ENCODE data around the gene CREB3L4. TPM values are rescaled to one million over a fixed set of nuclear protein-coding genes. Genes with fewer than 3 reads are reported as not detected.

Gene CREB3L4, protein sequence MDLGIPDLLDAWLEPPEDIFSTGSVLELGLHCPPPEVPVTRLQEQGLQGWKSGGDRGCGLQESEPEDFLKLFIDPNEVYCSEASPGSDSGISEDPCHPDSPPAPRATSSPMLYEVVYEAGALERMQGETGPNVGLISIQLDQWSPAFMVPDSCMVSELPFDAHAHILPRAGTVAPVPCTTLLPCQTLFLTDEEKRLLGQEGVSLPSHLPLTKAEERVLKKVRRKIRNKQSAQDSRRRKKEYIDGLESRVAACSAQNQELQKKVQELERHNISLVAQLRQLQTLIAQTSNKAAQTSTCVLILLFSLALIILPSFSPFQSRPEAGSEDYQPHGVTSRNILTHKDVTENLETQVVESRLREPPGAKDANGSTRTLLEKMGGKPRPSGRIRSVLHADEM
- 10 to 100 TPM in 3 of 4 donors, 1 to 10 TPM in 1; 1.8 to 16.1 (median 13.0) TPM for total RNA-seq

DNA sequence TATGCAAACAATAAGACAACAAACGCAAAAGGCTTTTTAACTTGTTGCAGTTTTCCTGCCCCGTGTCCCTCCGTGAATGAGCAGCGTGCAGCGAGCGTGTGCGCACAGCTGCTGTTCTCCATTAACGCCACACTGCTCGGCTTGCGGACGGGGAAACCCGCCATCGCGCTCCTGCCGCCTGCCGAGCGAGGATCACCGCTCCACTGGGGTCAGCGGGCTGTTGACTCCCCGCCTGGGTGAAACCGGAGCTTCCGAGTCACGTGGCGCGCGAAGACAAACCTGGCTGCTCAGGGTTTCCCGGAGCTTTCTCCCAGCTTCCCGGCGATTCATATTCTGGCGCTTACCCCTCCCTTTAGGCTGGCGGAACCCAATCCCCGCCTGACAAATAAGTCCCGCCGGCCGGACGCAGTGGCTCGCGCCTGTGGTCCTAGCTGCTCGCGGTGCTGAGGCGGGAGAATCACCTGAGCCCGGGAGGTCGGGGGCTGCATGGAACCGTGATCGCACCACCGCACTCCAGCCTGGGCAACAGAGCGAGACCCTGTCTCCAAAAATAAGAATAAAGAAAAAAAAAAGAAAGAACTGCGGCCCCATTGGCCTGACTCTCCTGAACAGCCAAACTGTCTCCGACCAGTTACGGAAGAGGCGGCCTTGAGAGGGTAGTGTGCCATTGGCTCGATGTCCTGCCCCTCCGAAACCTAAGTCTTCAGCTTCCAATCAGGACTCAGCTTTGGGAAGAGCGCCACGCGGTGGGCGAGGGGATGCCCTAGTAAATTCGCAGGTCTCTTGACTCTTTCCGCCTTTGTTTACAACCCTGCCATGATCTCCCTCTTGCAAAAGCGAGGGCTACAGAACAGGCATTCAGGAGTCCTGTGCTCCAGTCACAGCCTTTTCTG is at the start of gene CREB3L4:
Gene CREB3L4, plus strand, starts transcription at position 796 of the 893 bp plus-strand sequence. CDS start 624 bp downstream, outside the sequence.
- peak; percentile 90 to 94 for DNase-seq
- intact Hi-C loops (cut with DNase I; ENCODE audit: low total_unique reads), result no loop called here
- peak within 1 kb of the TSS; percentile 55 to 74 for H3K4me3 ChIP-seq
- no peaks in the 10 kb centered on the region for H3K27me3 ChIP-seq
- peak within 1 kb of the TSS; percentile 89 to 91 for H3K27ac ChIP-seq
- no peaks in the 10 kb centered on the region for H3K36me3 ChIP-seq
- peaks cover 3 to 5% of the 10 kb centered on the region in 2 donors for H3K4me1 ChIP-seq
- no peaks in the 10 kb centered on the region for H3K9me3 ChIP-seq
- peak; percentile 83 to 84 for TF ChIP-seq POLR2A (IDR thresholded peaks at IDR 0.05)
- TF ChIP-seq, protein P1, sequence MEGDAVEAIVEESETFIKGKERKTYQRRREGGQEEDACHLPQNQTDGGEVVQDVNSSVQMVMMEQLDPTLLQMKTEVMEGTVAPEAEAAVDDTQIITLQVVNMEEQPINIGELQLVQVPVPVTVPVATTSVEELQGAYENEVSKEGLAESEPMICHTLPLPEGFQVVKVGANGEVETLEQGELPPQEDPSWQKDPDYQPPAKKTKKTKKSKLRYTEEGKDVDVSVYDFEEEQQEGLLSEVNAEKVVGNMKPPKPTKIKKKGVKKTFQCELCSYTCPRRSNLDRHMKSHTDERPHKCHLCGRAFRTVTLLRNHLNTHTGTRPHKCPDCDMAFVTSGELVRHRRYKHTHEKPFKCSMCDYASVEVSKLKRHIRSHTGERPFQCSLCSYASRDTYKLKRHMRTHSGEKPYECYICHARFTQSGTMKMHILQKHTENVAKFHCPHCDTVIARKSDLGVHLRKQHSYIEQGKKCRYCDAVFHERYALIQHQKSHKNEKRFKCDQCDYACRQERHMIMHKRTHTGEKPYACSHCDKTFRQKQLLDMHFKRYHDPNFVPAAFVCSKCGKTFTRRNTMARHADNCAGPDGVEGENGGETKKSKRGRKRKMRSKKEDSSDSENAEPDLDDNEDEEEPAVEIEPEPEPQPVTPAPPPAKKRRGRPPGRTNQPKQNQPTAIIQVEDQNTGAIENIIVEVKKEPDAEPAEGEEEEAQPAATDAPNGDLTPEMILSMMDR (IDR thresholded peaks at IDR 0.05), result peak in 3 of 4 experiments; percentile 38 to 42 (median 42)

DNA sequence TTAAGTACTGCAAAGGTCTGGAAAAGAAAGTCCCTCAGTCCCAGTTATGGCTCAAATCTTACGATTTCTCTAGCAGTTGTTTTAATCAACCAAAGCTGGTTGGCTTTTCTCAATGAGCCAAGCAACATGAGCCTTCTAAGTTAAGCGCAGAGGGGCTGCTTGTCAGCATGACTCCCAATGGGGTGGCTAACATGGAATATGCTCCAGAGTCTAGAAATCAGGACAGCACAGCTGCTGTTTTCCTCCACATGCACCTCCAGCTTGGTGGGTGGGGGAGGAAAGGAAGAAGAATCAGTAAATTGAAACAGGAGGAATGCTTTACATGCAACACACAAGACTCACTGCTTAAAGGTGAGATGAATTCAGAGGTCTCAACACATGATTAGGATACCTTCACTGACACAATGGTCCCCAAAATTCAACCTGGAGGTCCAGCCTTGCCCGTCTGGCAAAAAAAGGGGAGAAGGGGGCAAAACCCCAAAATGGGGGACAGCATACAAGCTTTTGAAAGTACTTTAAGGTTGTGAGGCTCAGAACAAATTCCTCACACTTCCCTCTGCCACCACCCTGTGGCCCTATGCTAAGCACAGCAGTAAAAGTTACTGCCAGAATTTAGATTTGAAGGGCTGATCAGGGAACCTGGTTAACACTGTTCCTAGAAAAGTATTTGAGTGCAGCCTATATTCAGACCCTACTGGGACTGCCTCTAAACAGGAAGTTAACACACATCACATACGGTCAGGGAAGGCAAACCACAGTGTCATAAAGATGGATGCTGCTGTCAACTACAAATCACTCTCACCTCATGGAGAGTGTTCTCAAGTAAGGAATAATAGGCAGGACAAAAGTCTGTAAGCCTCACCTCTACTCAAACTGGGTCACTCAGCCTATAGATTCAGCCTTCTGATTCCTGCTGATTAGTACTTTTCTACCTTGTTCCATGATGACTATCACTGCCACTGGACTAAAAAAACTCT is 47.5 kb upstream of the CREB3L4 start:
- H3K27me3 ChIP-seq, result no peaks in the 10 kb centered on the region
- H3K9me3 ChIP-seq, result no peaks in the 10 kb centered on the region
- DNase-seq, result no peak
- peaks cover 4 to 13% of the 10 kb centered on the region in 2 donors for H3K4me1 ChIP-seq
- H3K4me3 ChIP-seq, result no peak overlapping the region
- H3K27ac ChIP-seq, result peak overlapping the region in 1 of 2 donors; percentile 97
- intact Hi-C loops (cut with DNase I; ENCODE audit: low total_unique reads), result no loop called here
- TF ChIP-seq, protein P1 (IDR thresholded peaks at IDR 0.05), result no peak
- no peak for TF ChIP-seq POLR2A (IDR thresholded peaks at IDR 0.05)
- no peaks in the 10 kb centered on the region for H3K36me3 ChIP-seq

DNA sequence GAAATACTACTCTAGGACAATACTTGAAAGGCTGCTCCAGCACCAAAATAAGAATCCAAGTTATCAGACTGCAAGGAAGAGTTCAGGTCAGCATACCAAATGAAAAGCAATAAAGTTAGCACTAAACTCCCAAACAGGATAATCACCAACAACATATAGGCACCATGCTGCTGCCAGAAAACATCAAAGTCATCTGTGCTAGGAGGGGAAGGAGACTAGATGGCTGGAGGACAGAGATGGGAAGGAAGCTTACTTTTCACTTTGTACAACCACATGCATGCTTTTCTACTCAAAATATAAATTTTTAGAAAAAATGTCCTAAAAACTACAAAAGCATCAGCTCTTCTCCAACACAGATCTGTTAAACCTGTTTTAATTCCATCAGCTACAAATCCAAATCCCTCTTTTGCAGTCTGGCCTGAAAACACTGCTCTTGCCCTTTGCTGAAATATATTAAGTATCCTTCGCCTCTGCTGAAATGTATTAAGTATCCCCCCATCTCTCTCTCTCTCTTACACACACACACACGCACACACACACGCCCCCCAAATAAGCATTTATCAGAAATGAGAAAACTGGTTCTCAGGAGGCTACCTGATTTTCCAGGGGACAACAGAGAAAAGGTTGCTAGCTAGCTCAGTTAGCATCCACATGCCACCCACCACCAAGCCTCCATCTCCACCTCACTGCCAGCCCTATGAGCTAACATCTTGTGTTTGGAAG is 46.5 kb upstream of the CREB3L4 start:
- Histone ChIP-seq H3K36me3 (no peaks in the 10 kb centered on the region), H3K4me1 (peaks cover 4 to 13% of the 10 kb centered on the region in 2 donors), H3K4me3 (peak overlapping the region; percentile 67 to 95), H3K9me3 (no peaks in the 10 kb centered on the region), H3K27ac (peak overlapping the region; percentile 88 to 97), H3K27me3 (no peaks in the 10 kb centered on the region)
- DNase-seq, result no peak
- intact Hi-C loops (cut with DNase I; ENCODE audit: low total_unique reads), result no loop called here
- no peak for TF ChIP-seq POLR2A (IDR thresholded peaks at IDR 0.05)
- TF ChIP-seq, protein P1 (IDR thresholded peaks at IDR 0.05), result no peak

DNA sequence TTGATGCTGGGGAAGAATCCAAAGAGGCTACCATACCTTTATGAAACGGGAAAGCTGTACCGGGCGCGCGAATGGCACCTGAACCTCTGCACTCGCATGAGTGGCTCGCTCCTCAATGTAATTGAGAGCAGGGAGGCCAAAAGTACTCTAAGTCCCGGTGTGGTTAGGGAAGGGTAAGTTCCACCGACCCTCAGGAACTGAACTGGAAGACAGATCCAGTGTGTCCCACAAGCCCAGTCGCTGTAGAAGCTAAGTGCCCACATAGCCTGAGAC is 46.0 kb upstream of the CREB3L4 start:
- DNase-seq, result no peak
- peak overlapping the region; percentile 67 to 95 for H3K4me3 ChIP-seq
- H3K36me3 ChIP-seq, result no peaks in the 10 kb centered on the region
- H3K4me1 ChIP-seq, result peaks cover 4 to 13% of the 10 kb centered on the region in 2 donors
- no peaks in the 10 kb centered on the region for H3K9me3 ChIP-seq
- H3K27ac ChIP-seq, result peak overlapping the region; percentile 88 to 97
- TF ChIP-seq, protein P1 (IDR thresholded peaks at IDR 0.05), result no peak
- TF ChIP-seq POLR2A (IDR thresholded peaks at IDR 0.05), result no peak
- H3K27me3 ChIP-seq, result no peaks in the 10 kb centered on the region
- intact Hi-C loops (cut with DNase I; ENCODE audit: low total_unique reads), result no loop called here
